T-helper 17 cell (primary cell): ENCODE measurements around the gene GLRA1. TPM values are rescaled to one million over a fixed set of nuclear protein-coding genes. Genes with fewer than 3 reads are reported as not detected.
"Not testable (repeated sequence)": the region's sequence is repeated elsewhere in the genome, so short reads cannot be mapped to it uniquely, and the experiment has no call there.

Source experiments
- ATAC-seq: fragments of 150-1000 bp; cut with Tn5 transposase; 2 replicates; pipeline ENCODE4 v1.10.0; 2021; ENCODE audit warnings: mild to moderate bottlenecking, moderate library complexity
- DNase-seq, 3 donors: peaks; one replicate each; pipeline versions ENCODE4 v3.0.0 to v3.0.0-alpha.2; 2020 to 2021
- H3K9me3 ChIP-seq: one replicate; pipeline ENCODE4 v1.7.0; 2013; ENCODE audit warnings: low read length, mild to moderate bottlenecking; ENCODE audit not compliant: control insufficient read depth, poor library complexity, severe bottlenecking
- H3K27ac Mint-ChIP-seq: one replicate; pipeline ENCODE4 v1.8.0; 2022; ENCODE audit warnings: mild to moderate bottlenecking, moderate library complexity, mixed read lengths
- H3K27me3 Mint-ChIP-seq: one replicate; pipeline ENCODE4 v1.8.0; 2022; ENCODE audit warnings: mixed read lengths
- H3K36me3 Mint-ChIP-seq: one replicate; pipeline ENCODE4 v1.8.0; 2022; ENCODE audit warnings: low read depth, mixed read lengths
- H3K4me1 Mint-ChIP-seq: one replicate; pipeline ENCODE4 v1.8.0; 2022; ENCODE audit warnings: mild to moderate bottlenecking, mixed read lengths
- H3K4me3 Mint-ChIP-seq: one replicate; pipeline ENCODE4 v1.8.0; 2022; ENCODE audit warnings: mild to moderate bottlenecking, moderate library complexity, mixed read lengths
- total RNA-seq, 4 donors: library from RNA in 2 of 4; stranded (reverse) in 2 of 4; gene quantifications; one replicate each; pipeline ENCODE4 v1.2.3 and lab custom pipeline; 2022 to 2026

Gene GLRA1
- total RNA-seq, 2 donors from 2014 or later: not detected

DNA sequence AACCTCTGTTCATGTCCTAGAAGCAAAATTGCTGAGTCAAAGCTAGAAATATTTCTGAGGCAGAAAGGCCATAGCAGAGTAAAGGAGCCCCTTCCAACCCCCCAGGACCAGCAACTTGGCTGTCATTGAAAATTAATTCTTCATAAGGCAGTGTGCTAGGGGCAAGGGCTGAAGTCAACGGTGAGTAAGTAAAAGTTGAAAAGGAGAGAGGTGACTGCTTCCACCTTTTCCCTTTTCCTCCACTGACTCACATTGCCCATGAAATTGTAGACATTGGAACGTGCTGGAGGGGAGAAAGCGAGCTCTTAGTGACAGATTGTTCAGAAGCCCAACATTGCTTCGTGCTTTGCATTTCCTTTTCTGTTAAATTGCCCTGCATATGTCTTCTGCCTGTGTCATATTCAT is 19.1 kb downstream of the GLRA1 start:
- DNase-seq (no peak), ATAC-seq (no peak)
- no peaks in the 10 kb centered on the region for H3K4me1 Mint-ChIP-seq
- no peaks in the 10 kb centered on the region for H3K36me3 Mint-ChIP-seq
- no peak overlapping the region for H3K27ac Mint-ChIP-seq
- H3K9me3 ChIP-seq: no peaks in the 10 kb centered on the region
- no peak overlapping the region for H3K4me3 Mint-ChIP-seq
- H3K27me3 Mint-ChIP-seq: peaks cover 10% of the 10 kb centered on the region

DNA sequence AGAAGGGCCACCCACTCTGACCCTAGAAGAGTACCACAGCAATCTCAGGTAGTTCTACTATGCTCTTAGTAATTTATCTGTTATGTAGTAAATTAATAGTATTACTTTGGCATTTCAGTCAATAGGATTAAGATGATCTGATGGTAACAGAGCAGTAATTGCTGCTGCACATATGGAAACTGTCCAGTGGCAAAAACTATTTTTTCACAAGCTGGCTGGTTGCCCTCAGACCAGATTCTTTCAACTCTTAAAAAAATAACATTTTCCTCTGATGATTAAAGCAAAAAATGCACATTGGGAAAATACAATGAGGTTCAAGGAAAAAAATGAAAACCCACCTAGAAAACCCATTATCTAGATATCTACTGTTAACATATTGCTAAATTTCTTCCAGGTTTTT is 19.7 kb downstream of the GLRA1 start:
- Mint-ChIP-seq H3K4me3 (no peak overlapping the region), H3K27ac (no peak overlapping the region), H3K36me3 (no peaks in the 10 kb centered on the region), H3K27me3 (peaks cover 16% of the 10 kb centered on the region), H3K4me1 (no peaks in the 10 kb centered on the region)
- no peaks in the 10 kb centered on the region for H3K9me3 ChIP-seq
- no peak for ATAC-seq
- DNase-seq: no peak

DNA sequence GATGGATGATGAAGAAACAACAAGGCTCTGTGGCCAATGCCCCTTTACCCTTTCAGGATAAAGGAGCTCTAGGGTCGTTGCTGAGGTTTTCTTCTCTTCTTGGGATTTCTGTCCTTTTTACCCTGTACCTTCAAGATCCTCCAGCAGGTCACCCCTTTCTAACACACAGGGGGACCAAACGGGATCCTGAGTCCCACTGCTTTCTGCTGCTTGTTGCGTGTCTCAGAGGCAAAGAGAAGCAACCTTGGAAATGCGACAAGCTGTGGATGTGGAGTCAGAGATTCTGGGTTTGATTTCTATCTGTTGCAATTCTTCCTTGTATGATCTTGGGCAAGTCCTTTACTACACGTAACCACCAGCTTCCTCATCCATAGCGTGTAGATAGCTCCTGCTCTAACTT is 20.5 kb downstream of the GLRA1 start:
- Mint-ChIP-seq H3K4me1 (no peaks in the 10 kb centered on the region), H3K4me3 (no peak overlapping the region), H3K36me3 (no peaks in the 10 kb centered on the region), H3K27me3 (peaks cover 19% of the 10 kb centered on the region), H3K27ac (no peak overlapping the region)
- ATAC-seq (no peak), DNase-seq (no peak)
- no peaks in the 10 kb centered on the region for H3K9me3 ChIP-seq

DNA sequence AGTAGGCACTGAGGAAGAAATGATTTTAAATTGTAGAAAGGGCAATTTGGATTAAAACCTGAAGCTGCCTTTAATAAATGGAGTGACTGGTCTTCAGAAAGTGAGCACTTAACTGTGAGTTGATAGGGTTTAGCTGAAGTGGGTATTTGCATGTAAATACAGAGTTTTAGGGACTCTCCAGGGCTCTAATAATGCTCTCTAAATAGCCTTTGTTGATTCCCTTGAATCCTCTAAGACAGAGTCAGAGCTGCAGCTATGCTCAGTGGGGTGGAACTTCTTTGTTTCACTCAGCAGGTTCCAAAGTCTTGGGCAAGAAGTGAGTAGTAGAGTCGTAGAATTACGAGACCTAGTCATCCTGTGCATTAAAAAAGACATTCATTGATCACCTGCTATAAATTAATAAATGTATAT is 21.4 kb downstream of the GLRA1 start:
- Mint-ChIP-seq H3K27ac (no peak overlapping the region), H3K36me3 (peaks cover 4% of the 10 kb centered on the region), H3K27me3 (peaks cover 19% of the 10 kb centered on the region), H3K4me3 (no peak overlapping the region), H3K4me1 (no peaks in the 10 kb centered on the region)
- no peak for ATAC-seq
- H3K9me3 ChIP-seq: no peaks in the 10 kb centered on the region
- DNase-seq: no peak

DNA sequence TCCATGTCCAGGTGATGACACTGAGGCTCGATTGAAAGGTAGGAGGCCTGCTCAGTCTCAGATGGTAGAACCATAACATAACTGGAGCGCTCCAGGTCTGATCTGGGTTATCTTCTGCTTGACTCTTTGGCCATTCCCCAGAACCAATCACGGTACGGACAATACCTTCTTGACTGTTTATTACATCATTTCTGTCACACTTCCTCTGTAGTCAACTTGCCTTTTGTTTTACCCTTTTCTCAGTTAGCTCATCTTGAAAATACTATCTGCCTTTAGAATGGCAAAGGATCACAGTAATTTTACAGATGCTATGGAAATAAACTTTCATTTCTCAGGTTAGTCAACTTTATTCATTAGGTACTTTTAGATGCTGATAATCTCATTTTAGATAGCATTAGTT is 22.4 kb downstream of the GLRA1 start:
- ATAC-seq (no peak), DNase-seq (no peak)
- no peak overlapping the region for H3K4me3 Mint-ChIP-seq
- peaks cover 2% of the 10 kb centered on the region for H3K4me1 Mint-ChIP-seq
- peaks cover 19% of the 10 kb centered on the region for H3K27me3 Mint-ChIP-seq
- H3K36me3 Mint-ChIP-seq: peaks cover 6% of the 10 kb centered on the region
- H3K27ac Mint-ChIP-seq: no peak overlapping the region
- H3K9me3 ChIP-seq: no peaks in the 10 kb centered on the region

DNA sequence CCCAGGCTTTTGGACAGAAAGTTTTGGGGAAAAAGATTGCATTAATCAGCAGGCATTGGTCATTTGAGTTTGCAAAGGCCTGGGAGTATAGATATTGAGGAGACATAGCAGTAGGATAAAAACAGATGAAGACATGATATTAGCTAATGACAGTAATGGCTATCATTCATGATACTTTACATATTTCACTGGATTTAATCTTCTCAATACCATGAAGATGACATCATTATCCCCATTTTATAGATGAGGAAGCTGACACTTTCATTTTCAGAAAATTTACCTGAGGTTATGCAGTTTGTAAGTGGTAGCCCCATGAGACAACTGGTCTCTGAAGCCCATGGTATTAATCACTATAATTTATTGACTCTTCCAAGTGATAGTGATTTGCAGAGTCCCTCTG is 23.0 kb downstream of the GLRA1 start:
- Mint-ChIP-seq H3K36me3 (peaks cover 6% of the 10 kb centered on the region), H3K4me3 (no peak overlapping the region), H3K4me1 (peaks cover 2% of the 10 kb centered on the region), H3K27me3 (peaks cover 19% of the 10 kb centered on the region), H3K27ac (no peak overlapping the region)
- no peaks in the 10 kb centered on the region for H3K9me3 ChIP-seq
- no peak for DNase-seq
- no peak for ATAC-seq

DNA sequence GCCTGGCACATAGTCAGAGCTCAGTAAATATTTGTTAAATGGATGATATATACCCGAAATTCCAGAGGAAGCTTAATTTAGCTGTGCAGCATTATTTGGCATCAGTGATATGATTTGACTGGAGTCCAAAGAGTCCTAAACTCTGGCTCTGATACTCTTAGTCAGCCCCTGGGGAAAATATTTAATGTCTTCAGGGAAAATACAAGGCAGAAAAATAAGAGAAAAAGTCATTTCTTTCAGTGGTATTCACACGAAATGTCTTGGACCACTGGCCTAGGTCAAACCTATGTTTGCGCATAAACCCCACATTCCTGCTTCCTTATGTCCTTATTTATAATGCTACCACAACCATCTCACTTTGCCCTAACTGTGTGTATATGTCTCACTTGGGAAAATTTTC is 23.8 kb downstream of the GLRA1 start:
- H3K27ac Mint-ChIP-seq: no peak overlapping the region
- H3K4me3 Mint-ChIP-seq: no peak overlapping the region
- DNase-seq: no peak
- no peaks in the 10 kb centered on the region for H3K9me3 ChIP-seq
- peaks cover 4% of the 10 kb centered on the region for H3K4me1 Mint-ChIP-seq
- peaks cover 19% of the 10 kb centered on the region for H3K27me3 Mint-ChIP-seq
- ATAC-seq: no peak
- H3K36me3 Mint-ChIP-seq: peaks cover 6% of the 10 kb centered on the region

DNA sequence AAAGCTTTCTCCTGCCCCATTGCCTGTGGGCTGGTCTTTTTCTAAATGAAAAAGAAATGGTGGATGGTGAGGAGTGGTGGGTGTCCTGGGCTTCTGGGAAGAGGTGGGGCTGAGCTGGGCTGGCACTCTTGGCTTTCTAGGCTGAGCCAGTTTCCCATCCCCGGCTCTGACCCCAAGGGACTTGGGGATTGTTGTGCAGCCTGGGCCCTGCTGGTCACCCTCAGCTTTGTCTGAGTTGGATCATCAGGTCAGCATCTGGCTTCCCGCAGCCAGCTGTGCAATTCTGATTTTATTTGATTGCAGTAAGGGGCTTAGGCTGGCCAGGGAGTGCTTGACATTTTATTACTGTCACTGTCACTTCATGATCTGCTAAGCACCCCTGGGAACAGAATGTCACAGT is 25.3 kb downstream of the GLRA1 start:
- Mint-ChIP-seq H3K4me3 (no peak overlapping the region), H3K27ac (no peak overlapping the region), H3K36me3 (peaks cover 6% of the 10 kb centered on the region), H3K27me3 (peaks cover 19% of the 10 kb centered on the region), H3K4me1 (peaks cover 4% of the 10 kb centered on the region)
- H3K9me3 ChIP-seq: no peaks in the 10 kb centered on the region
- DNase-seq (no peak), ATAC-seq (no peak)

DNA sequence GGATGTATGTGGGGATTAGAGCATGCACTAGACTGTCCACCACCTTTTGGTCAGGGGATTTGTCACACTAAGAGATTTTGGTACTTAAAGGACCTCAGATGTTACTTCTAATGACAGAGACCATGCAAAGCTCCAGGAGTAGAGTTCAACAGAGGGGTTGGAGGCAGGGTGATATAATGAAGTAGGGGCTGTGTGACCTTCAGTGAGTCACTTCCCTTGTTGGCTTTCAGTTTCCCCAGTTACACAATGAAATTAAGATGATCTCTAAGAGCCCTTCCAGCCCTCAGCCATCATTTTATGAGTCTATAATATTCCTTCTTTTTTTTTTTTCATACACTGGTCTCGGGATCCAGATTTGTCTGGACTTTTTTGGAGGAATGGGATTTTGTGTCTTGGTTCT is 26.8 kb downstream of the GLRA1 start:
- Mint-ChIP-seq H3K36me3 (peaks cover 6% of the 10 kb centered on the region), H3K27me3 (peaks cover 19% of the 10 kb centered on the region), H3K4me1 (peaks cover 4% of the 10 kb centered on the region), H3K4me3 (no peak overlapping the region), H3K27ac (no peak overlapping the region)
- ATAC-seq (no peak), DNase-seq (no peak)
- H3K9me3 ChIP-seq: no peaks in the 10 kb centered on the region

DNA sequence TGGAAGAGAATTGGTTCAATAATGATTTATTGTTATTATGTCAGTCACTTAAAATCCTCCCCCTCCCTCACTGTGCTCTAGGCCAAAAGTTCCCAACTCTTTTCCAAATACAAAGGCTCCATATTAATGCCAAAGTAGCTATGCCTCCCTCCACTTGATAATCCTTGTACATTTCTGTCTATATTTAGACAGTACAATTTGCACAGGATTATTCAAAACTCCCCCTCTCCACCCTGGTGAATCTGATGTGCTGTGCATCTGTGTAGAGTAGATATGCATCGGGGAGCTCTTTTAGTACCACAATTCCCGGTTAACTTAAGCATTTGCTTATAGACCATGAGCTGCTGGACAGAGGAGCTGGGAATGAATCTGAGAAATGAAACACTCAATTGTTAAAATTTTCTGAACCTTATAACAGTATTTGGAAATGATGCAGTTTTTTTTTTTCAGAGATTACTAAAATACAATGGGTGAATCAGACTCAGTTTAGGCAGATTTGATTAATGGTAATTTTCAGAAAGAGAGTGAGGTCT is 27.6 kb downstream of the GLRA1 start:
- H3K9me3 ChIP-seq: no peaks in the 10 kb centered on the region
- ATAC-seq (no peak), DNase-seq (no peak)
- H3K4me3 Mint-ChIP-seq: no peak overlapping the region
- peaks cover 4% of the 10 kb centered on the region for H3K4me1 Mint-ChIP-seq
- H3K36me3 Mint-ChIP-seq: peaks cover 6% of the 10 kb centered on the region
- H3K27ac Mint-ChIP-seq: no peak overlapping the region
- H3K27me3 Mint-ChIP-seq: peaks cover 19% of the 10 kb centered on the region

DNA sequence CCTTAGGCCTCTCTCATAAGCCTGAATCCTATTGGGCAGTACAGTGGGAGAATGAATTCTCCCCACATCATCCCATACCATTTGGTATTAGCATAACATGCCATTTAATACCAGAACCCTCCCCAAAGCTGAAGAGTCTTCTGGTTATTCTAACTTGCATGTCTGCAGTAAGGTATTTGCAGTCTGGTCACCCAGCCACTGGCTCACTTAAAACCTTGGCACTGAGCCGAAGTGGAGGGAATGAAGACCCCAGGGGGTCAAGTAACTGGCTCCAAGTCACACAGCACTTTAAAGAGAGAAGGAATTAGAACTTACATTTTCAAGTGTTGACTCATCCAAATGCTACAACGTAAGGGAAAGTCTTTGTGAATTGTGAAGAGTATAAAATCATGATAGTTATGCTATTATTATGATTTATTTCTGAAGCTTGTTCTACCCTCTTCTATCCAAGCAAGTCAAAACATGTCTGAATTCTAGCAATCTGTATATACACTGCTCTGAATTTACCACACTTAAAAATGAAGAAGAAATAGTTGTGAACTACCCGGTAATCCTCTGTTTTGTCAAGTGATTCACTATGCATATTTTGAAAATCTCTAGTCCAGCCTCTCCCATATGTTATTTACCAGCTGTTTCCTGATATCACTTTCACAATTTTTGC is 28.5 kb downstream of the GLRA1 start:
- Mint-ChIP-seq H3K27me3 (peaks cover 15% of the 10 kb centered on the region), H3K27ac (no peak overlapping the region), H3K4me1 (peaks cover 4% of the 10 kb centered on the region), H3K36me3 (peaks cover 6% of the 10 kb centered on the region), H3K4me3 (no peak overlapping the region)
- no peaks in the 10 kb centered on the region for H3K9me3 ChIP-seq
- DNase-seq (no peak), ATAC-seq (no peak)

DNA sequence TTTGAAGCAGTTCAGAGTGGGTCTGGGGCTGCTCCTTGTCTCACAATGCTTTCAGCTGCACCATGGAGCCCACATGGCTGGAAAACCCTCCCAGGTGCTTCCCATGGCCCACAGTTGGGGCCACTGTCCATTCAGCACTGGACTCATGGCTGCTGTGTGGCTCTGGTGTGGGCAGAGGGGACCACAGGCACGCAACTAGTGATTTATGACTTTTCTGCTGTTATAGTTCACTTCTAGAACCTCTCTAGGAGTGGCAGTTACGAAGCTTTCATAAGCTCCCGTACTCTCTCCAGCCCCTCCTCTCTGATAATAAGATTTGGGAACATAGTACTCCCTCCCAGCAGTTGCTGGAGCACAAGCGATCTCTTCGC is 29.0 kb downstream of the GLRA1 start:
- Mint-ChIP-seq H3K4me3 (no peak overlapping the region), H3K4me1 (peaks cover 4% of the 10 kb centered on the region), H3K36me3 (peaks cover 6% of the 10 kb centered on the region), H3K27me3 (peaks cover 10% of the 10 kb centered on the region), H3K27ac (no peak overlapping the region)
- ATAC-seq (no peak), DNase-seq (no peak)
- H3K9me3 ChIP-seq: no peaks in the 10 kb centered on the region

DNA sequence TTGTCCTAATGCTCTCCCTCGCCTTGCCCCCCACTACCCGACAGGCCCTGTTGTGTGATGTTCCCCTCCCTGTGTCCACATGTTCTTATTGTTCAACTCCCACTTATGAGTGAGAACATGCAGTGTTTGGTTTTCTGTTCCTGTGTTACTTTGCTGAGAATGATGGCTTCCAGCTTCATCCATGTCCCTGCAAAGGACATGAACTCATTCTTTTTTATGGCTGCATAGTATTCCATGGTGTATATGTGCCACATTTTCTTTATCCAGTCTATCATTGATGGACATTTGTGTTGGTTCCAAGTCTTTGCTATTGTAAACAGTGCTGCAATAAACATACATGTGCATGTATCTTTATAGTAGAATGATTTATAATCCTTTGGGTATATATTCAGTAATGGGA is 31.2 kb downstream of the GLRA1 start:
- H3K4me1 Mint-ChIP-seq, H3K36me3 Mint-ChIP-seq, H3K27me3 Mint-ChIP-seq, H3K9me3 ChIP-seq, H3K27ac Mint-ChIP-seq, H3K4me3 Mint-ChIP-seq, ATAC-seq, DNase-seq: not testable (repeated sequence)

DNA sequence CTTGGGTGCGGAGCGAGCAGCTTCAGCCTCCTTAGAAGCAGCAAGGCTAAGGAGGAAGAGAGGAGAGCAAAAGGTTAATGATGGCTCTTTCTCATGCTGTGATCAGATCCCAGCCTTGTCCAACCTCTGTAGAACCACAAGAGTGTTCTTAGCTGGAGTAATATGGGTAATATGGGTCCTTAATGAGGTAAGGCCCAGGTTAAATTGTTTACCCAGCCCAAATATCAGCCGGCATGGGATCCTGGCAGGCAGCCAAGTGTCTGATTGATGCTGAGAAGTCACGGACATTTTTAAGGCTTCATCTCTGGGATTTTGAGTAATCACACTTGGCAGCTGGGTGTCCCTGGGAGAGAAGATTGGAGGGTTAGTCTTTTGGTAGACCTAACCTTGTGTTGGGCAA is 32.3 kb downstream of the GLRA1 start:
- Mint-ChIP-seq H3K4me3 (no peak overlapping the region), H3K27me3 (no peaks in the 10 kb centered on the region), H3K4me1 (peaks cover 2% of the 10 kb centered on the region), H3K27ac (no peak overlapping the region), H3K36me3 (no peaks in the 10 kb centered on the region)
- ATAC-seq (no peak), DNase-seq (no peak)
- H3K9me3 ChIP-seq: no peaks in the 10 kb centered on the region
